ENCODE data around the gene PELI1.

DNA sequence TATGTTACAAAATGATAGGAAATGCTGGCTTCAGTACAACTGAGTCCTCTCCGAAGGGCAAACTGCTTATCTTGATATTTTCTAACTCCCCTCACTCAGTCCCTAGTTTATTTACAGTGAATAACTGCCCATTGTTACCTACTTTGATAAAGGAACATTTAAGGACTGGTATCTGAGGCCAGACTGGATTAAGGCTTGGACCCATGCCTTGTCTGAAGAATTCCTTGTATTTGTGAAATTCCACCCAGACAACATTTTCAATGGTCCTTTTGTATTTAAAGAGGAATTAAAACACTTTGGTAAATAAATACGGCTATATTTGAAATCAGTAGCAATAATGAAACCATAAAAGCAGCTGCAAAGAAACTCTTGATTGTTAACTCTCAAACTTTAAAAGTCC is 58.3 kb downstream of the PELI1 start:
- TF ChIP-seq, protein P1, sequence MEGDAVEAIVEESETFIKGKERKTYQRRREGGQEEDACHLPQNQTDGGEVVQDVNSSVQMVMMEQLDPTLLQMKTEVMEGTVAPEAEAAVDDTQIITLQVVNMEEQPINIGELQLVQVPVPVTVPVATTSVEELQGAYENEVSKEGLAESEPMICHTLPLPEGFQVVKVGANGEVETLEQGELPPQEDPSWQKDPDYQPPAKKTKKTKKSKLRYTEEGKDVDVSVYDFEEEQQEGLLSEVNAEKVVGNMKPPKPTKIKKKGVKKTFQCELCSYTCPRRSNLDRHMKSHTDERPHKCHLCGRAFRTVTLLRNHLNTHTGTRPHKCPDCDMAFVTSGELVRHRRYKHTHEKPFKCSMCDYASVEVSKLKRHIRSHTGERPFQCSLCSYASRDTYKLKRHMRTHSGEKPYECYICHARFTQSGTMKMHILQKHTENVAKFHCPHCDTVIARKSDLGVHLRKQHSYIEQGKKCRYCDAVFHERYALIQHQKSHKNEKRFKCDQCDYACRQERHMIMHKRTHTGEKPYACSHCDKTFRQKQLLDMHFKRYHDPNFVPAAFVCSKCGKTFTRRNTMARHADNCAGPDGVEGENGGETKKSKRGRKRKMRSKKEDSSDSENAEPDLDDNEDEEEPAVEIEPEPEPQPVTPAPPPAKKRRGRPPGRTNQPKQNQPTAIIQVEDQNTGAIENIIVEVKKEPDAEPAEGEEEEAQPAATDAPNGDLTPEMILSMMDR (conservative IDR thresholded peaks at IDR 0.05 in 1 of 2, IDR thresholded peaks at IDR 0.05 in 1 of 2; ENCODE audit: low read depth in 1 of 2, low read length in 2 of 2) = no peak
- no peak for TF ChIP-seq EZH2 (IDR thresholded peaks at IDR 0.05; ENCODE audit: low read length, missing control alignments)

Measured in fibroblast of lung (primary cell).